ENCODE measurements around the gene TMEM120B. TPM values are rescaled to one million over a fixed set of nuclear protein-coding genes. Genes with fewer than 3 reads are reported as not detected.
"Not testable (repeated sequence)": the region's sequence is repeated elsewhere in the genome, so short reads cannot be mapped to it uniquely, and the experiment has no call there.

TMEM120B gene
- total RNA-seq, 1 donor from 2014 or later: 17.1 TPM

DNA sequence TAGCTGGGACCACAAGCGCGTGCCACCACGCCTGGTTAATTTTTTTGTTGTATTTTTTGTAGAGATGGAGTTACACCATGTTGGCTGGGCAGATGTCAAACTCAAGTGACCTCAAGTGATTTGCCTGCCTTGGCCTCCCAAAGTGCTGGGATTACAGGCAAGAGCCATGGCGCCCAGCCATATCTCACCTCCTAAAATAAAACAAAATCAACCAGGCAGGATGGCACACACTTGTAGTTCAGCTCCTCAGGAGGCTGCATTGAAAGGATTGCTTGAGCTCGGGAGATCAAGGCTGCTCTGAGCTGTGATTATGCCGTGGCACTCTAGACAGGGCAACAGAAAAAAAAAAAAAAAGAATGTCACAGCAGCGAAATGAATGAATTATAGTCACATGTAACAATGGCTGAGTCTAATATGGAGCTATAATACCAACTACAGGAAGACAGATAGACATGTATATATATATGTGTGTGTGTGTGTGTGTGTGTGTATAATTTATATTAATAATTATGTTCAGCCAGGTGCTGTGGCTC lies 19.3 kb upstream of the TMEM120B start:
- no peaks in the 10 kb centered on the region for H3K36me3 ChIP-seq
- no peak overlapping the region for H3K27ac ChIP-seq
- no peaks in the 10 kb centered on the region for H3K27me3 ChIP-seq
- DNase-seq (no peak), ATAC-seq (no peak)
- no peaks in the 10 kb centered on the region for H3K4me1 ChIP-seq
- TF ChIP-seq, protein P1, sequence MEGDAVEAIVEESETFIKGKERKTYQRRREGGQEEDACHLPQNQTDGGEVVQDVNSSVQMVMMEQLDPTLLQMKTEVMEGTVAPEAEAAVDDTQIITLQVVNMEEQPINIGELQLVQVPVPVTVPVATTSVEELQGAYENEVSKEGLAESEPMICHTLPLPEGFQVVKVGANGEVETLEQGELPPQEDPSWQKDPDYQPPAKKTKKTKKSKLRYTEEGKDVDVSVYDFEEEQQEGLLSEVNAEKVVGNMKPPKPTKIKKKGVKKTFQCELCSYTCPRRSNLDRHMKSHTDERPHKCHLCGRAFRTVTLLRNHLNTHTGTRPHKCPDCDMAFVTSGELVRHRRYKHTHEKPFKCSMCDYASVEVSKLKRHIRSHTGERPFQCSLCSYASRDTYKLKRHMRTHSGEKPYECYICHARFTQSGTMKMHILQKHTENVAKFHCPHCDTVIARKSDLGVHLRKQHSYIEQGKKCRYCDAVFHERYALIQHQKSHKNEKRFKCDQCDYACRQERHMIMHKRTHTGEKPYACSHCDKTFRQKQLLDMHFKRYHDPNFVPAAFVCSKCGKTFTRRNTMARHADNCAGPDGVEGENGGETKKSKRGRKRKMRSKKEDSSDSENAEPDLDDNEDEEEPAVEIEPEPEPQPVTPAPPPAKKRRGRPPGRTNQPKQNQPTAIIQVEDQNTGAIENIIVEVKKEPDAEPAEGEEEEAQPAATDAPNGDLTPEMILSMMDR (IDR thresholded peaks at IDR 0.05): no peak
- intact Hi-C loops (cut with DNase I): no loop called here
- no peaks in the 10 kb centered on the region for H3K9me3 ChIP-seq
- H3K4me3 ChIP-seq: no peak overlapping the region

DNA sequence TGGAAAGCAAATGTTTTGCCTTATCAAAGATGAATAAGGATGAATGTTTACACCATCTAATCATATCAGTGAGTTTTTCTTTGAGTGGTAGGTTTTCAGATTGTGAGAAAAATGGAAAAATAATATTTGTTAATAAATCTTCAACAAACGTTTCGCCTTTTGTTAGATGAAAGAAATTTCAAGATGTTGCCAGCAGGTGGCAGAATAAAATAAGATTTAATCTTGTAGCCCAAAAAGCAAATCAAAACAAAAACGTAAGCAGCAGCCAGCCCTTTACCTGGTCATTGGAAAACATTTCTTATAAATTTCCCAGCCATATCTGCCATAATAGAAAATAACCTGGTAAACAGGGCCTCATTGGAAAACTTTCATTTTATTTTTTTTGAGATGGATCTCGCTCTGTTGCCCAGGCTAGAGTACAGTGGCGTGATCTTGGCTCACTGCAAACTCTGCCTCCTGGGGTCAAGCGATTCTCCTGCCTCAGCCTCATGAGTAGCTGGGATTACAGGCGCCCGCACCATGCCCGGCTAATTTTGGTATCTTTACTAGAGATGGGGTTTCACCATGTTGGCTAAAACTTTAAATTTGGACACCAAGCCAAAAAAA lies 15.4 kb upstream of the TMEM120B start:
- DNase-seq: no peak

DNA sequence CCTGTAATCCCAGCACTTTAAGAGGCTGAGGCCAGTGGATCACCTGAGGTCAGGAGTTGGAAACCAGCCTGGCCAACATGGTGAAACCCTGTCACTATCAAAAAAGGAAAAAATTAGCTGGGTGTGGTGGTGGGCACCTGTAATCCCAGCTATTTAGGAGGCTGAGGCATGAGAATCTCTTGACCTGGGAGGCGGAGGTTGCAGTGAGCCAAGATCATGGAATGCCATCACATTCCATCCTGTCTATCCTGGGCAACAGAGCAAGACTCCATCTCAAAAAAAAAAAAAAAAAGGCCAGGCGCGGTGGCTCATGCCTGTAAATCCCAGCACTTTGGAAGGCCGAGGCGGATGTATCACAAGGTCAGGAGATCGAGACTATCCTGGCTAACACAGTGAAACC lies 14.7 kb upstream of the TMEM120B start:
- intact Hi-C loops (cut with DNase I); H3K4me3 ChIP-seq: not testable (repeated sequence)

More for the DNA sequence above, 15.4 kb upstream of the TMEM120B start:
- Histone ChIP-seq H3K4me1 (no peaks in the 10 kb centered on the region), H3K36me3 (no peaks in the 10 kb centered on the region), H3K4me3 (no peak overlapping the region), H3K27ac (no peak overlapping the region), H3K9me3 (no peaks in the 10 kb centered on the region), H3K27me3 (no peaks in the 10 kb centered on the region)
- TF ChIP-seq, protein P1 (IDR thresholded peaks at IDR 0.05): peak; percentile 61
- ATAC-seq: no peak
- intact Hi-C loops (cut with DNase I): no loop called here

DNA sequence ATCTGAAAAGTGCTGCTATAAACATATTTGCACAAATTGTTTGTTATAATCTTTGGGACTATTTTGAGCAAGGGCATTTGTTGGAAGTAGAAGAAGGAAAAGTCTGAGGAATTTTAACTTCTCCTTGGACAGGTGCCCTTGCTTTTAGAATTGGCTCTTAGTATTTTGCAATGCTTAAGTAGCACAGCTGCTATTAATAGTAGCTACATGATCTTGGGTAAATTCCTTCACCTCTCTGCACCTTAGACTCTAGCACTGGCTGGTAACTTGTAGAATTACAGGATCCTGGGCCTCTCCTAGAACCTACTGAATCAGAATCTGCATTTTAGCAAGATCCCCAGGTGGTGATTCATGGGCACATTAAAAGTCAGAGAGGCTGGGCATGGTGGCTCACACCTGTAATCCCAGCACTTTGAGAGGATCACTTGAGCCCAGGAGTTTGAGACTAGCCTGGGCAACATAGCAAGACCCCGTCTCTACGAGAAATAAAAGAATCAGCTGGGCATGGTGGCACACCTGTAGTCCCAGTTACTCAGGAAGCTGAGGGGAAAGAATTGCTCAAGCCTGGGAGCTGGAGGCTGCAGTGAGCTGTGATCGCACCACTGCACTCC lies 10.8 kb upstream of the TMEM120B start:
- TF ChIP-seq, protein P1 (IDR thresholded peaks at IDR 0.05): no peak
- Histone ChIP-seq H3K9me3 (no peaks in the 10 kb centered on the region), H3K27me3 (no peaks in the 10 kb centered on the region), H3K36me3 (no peaks in the 10 kb centered on the region), H3K4me1 (no peaks in the 10 kb centered on the region), H3K27ac (peak overlapping the region; percentile 68), H3K4me3 (no peak overlapping the region)
- DNase-seq (no peak), ATAC-seq (peak; percentile 96)
- intact Hi-C loops (cut with DNase I): loop anchor here (10.0 kb wide), 1 partner anchor 73 kb away; no protein-coding TSS in a partner anchor

More for the DNA sequence above, 14.7 kb upstream of the TMEM120B start:
- H3K36me3 ChIP-seq, DNase-seq, H3K9me3 ChIP-seq, H3K27me3 ChIP-seq, H3K4me1 ChIP-seq, H3K27ac ChIP-seq, ATAC-seq: not testable (repeated sequence)

GRCh38 chr12:121702944-121703343 lies 9.6 kb upstream of the TMEM120B start:
- Histone ChIP-seq H3K27me3 (no peaks in the 10 kb centered on the region), H3K4me1 (no peaks in the 10 kb centered on the region), H3K9me3 (no peaks in the 10 kb centered on the region), H3K36me3 (no peaks in the 10 kb centered on the region), H3K27ac (peak overlapping the region; percentile 1), H3K4me3 (no peak overlapping the region)
- no peak for DNase-seq
- TF ChIP-seq, protein P1 (IDR thresholded peaks at IDR 0.05): no peak
- no peak for ATAC-seq
- intact Hi-C loops (cut with DNase I): loop anchor here (10.0 kb wide), 1 partner anchor 72 kb away; no protein-coding TSS in a partner anchor

DNA sequence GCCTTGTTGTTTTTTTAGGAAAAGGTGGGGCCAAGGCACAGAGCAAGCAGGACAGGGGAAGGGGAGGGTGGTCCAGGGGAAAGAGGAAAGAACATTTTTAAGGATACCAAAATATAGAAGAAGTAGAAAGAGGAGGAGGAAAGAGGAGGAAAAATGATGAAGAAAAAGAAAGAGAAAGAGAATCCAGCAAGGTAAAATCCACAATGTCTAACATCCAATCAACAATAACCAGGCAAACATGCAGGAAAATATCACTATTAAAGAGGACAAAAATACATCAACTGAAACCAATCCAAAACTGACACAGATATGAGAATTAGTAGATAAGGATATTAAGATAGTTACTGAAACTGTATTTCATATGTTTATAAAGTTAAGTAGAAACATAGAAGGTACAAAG lies 7.0 kb upstream of the TMEM120B start:
- ATAC-seq (no peak), DNase-seq (no peak)
- Histone ChIP-seq H3K36me3 (no peaks in the 10 kb centered on the region), H3K4me3 (no peak overlapping the region), H3K4me1 (no peaks in the 10 kb centered on the region), H3K27me3 (no peaks in the 10 kb centered on the region), H3K27ac (no peak overlapping the region), H3K9me3 (no peaks in the 10 kb centered on the region)
- TF ChIP-seq, protein P1 (IDR thresholded peaks at IDR 0.05): no peak
- intact Hi-C loops (cut with DNase I): loop anchor here (10.0 kb wide), 1 partner anchor 69 kb away; no protein-coding TSS in a partner anchor
